ENCODE measurements around the gene EGFR.

The EGFR gene

DNA sequence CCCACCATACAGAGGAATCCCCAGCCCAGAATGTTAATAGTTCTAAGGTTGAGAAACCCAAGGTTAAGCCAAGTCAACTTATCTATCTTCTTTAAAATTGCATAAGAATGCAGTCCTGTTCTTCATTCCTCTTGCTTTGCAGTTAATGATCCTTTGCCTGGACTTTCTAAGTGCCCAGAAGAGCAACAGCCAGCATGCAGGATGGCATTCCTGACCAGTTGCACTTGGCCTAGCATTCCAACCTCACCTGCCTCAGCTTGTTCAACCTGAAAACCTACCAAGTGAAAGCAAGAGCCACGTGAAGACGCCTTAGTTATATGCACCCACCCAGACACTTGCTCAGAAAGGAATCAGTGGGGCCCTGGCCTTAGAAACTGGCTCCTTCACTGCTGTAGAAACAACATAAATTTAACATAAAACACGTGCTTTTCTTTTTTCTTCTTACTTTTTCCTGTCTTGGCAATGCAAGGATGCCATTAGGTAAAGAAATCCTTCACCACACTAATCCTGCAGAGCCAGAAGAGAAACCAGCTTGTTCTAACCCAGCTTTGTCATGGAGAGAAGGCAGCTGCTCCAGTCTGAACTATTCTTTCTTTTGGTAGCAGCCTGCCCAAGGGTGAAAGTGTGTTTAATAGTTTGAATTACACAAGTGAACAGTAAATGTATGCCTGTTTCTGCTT is 25.0 kb downstream of the EGFR start:
- no peak for DNase-seq

DNA sequence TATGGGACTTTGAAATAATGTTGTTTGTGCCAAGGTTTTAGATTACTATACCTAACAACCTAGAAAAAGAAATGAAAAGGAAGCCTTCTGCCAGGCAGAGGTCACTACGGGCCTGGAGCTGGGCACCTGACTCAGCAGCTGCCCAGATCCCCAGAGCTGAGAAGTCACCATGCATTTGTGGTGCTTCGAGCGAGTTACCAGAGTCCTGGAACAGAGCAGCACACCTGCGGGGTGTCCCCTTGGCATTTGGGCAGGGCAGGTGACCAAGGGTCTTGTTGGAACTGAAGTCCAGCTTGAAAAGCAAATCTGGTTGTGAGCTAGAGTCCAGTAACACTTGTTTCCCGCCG is 25.5 kb downstream of the EGFR start:
- no peak for DNase-seq

DNA sequence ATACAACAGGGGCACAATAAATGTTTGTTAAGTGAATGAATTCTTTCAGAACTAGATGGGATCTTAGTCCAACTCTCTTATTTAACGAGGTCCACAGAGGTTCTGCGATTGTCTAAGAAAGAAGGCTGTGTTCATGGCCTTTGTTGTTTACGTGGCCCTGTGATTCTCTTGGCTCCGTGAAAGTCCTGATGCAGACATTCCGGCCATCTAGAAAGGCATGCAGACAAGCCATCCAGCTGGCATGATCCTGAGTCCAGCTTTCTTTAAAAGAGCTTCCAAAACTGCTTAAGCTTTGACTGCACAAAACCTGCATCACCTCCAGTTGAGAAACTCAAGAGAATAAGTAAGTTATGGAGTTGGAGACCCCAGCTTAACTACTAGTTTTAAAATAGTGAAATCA is 26.0 kb downstream of the EGFR start:
- DNase-seq, result no peak

DNA sequence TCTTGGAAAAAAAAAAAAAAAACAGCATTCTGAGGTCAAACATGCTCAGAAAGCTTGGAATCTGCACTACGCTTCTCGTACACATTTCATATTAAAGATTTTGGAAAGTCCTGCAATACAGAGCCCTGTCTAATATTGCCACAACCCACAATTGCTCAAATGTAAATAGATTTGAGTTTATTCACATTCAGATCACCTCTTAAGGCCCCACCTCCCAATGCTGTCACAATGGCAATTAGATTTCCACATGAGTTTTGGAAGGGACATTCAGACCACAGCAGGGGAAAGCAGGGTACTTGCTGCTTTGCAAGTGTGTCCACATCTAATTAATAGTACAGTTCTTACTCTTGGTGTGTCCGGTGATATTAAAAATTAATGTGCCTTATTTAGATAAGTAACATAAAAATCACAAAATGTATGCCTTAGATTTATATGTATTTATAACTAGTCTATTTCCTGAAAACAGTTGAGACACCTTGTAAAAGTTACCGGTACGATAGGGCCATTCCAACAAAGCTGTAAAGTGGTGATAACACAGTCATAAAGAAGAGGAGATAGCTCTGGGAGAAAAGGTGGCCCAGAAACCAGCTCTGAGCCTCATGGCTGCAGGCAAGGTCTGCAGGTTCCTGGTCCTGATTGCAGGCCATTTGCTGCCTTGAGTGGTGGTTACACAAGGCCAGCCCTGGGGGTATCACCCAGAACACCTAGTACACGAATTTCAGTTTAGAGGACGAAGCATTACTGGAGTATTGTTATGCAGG is 27.9 kb downstream of the EGFR start:
- DNase-seq, result no peak

DNA sequence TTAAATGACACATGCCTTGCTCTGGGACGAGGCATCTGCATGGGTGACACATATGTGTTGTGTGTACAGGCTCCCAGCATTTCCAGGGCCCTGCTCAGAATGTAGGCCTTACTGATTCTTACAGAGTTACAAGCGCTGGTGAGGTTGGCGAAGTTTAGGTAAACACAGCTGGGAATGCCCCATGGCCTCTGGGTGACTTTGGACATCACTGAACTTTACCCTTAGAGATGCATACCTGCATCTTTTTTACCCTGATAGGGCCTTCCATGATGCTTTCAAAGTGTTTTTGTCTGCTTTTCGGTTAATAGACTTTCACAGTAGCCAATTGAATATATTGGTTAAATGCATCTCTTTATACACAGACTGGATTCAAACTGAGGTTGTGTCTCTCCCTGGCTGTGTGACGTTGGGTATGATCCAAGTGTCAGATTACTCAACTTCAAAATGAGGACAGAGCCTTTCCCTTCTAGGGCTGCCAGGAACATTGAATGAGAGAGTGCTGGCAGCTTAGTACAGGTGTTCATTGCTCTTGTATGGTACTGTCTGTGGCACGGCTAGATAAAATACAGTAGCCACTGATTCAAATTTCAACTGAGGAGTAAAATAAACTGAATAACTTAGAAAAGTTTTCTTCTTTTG is 29.5 kb downstream of the EGFR start:
- DNase-seq, result no peak

DNA sequence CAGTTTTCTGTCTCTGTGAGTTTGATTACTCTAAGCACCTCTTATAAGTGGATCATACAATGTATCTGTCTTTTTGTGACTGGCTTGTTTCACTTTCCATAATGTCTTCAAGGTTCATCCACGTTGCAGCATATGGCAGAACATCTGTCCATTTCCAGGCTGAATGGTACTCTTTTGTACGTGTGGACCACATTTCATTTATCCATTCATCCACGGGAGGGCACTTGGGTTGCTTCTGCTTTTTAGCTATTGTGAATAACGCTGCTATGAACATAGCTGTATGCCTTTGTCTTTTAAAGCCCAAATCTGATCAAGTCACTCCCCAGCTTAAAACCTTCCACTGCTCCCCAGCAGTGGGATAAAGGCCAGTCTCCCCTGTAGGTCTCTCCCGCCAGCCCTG is 31.5 kb downstream of the EGFR start:
- no peak for DNase-seq

DNA sequence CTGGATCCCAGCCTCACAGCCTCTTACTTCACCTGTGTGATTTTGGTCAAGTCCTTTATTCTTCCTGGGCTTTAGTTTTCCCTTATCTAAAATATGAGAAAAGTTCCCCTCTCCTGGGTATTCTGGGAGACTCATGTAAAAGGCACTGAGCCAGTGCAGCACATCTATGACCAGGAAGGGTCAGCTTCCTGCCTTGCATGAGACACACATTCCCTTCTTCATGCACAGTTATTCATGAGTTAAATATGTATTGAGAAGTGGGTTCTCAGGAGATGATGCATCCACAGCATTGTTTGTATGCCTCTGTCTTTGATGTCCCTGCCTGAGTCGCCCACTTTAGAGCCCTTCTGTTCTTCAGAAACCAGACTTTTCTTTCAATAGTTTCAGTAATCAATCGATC is 33.3 kb downstream of the EGFR start:
- DNase-seq, result no peak

DNA sequence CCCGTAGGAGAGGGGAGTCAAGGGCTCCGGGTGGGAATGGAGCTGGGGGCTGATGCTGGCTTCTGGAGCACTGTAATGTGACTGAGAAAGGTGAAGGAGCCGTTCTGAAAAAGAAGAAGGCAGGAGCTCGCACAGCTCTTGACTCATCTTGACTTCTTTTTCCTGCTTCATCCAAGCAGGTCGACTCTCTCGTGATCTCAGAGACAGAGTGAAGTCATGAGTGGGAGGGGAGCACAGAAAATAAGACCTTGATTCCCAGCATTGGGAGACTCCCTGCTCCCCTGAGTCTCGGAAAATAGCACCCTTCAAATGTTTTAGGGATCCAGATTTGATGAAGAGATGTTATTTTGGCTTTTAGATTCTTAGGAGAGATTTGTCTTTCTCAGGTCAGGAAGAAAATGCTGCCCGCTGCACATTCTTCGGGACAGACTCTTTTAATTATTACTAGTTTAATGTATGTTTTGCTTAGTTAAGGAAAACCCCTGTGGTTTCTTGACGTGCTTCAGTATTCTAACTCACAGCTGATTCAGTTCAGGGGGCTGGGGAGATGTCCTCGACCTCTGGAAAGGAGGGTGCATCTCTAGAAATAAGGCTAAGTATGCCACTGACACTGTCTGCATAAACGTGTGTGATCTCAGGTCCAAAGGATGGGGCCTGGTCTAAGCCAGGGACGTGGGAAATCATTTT is 34.1 kb downstream of the EGFR start:
- DNase-seq, result no peak

DNA sequence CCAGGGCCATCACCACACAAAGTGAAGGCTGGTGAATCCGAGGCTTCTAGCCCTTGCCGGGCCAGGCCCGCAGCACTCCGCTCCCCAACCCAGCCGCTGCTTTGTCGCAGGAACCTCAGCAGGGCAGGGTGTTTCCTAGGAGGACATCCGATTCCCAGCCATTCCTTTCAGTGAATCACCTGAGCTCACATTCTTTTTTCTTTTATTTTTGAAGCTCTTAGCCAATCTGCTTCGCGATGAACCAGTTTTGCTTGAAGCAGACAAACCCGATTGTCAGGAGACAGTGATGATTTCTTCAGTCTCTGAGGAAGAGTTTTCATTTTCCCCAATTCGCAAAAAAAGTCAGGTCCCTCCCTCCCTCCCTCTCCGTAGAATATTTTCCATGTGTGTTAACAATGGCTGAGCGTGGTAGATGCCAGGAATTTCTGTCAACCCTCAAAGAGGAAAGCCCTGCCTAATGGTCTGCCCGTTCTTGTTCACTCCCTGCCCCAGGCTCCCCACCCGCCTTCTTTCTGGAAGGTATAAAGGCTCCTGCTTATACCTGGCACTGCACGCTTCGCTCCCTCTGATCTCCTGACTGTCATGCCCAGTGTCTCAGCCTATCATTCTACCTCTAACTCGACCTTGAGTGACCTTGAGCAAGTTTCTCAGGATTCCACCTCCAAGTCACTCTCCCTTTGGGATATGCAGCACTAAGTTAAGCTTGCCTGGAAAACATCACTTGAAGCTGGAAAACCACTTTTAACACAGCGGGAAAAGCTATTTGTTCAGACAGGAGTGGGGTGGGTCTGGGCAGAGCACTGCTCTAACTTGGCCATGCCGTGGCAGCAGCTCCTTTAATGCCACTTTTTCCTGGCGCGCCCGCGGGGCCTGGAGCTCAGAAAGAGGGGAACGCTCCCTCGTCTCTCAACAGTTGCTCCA is 35.1 kb downstream of the EGFR start:
- DNase-seq, result no peak

DNA sequence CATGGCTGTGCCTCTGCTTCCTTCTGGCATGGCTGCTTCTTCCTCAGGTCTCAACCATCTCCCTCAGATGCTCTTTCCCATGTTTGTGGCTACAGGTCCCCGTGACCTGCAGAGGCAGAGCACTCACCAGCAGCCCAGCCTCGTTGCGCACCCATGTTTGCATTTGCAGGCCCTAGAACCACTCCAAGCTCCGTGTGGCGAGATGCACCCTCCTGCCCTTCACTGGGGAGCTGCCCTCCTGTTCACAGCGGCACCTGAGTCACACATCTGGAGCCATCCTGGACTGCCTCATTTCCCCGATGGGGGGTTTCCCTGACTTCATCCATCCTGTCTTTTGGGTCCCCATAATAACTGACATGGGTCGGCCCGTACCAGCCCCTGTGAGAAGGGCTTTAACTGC is 35.9 kb downstream of the EGFR start:
- no peak for DNase-seq

DNA sequence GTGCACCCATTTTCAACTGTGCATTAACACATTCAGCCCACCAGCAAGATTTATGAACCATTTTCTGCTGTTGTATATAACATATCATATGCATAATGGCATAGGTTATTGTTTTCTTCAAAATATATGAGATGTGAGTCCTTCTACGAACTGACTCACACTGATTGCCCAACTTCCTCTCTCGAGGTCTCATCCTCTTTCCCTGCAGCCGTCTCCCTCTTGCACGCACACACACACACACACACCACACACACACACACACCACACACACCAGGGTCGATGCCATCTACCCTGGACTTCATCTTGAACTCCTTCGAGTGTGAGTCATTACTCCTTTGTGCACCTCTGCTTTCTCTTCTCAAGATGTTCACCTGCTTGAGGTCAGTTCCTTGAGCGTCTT is 36.7 kb downstream of the EGFR start:
- no peak for DNase-seq

DNA sequence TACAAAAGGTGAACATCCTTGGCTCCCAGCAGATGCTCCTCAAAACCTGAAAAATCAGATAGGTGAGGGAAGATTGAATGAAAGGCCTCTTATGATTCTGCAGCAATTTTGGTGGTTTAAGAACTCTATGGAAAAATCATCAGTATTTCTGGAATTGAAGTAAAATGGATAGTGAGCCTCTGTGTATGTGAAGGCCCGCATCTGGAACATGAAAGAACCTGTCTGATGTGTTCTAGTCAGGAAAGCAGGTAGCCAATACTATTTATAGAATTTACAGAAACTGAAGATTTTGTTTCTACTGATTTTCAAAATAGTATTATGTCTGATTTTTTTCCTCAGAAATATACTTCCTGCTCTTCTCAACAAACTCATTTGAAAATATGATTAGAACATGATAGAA is 37.3 kb downstream of the EGFR start:
- DNase-seq, result no peak

DNA sequence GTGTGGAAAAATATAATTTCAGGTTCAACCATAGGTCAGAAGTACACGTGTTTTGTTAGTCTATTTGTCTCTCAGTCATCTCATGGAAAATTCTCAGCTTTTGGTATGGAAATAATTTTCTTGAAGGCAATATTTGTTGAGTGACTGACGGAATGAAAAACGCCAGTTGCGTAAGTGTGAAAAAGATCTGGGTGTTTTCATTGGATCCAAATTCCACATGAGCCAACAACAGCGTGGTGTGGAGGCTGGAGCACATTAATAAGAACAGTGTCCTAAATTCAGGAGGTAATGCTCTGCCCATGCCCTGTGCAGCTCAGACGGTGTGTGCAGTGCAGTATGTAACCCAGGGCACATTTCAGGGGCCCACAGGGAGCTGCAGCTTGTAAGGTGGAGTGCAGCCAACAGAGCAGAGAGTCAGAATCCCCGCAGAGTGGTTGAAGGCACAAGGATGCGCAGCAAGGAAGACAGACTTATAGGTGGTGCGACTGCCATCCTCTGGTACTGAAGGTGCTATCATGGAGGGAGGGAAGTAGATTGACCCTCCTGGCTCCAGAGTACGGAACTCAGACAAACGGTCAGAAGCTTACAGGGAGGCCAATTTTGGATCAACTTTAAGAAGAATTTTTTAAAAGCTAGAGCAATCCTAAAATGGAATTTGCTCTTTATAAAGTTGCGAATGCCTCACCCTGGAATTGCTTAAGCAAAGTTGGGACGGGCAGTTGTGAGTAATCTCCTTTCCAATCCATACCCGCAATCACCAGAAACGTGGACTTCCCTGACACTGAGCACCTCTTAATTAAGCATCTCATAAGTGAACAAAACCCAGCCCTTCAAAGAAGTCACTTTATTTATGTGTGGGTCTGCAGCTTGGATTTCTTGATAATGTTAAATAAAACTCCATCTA is 38.0 kb downstream of the EGFR start:
- no peak for DNase-seq

DNA sequence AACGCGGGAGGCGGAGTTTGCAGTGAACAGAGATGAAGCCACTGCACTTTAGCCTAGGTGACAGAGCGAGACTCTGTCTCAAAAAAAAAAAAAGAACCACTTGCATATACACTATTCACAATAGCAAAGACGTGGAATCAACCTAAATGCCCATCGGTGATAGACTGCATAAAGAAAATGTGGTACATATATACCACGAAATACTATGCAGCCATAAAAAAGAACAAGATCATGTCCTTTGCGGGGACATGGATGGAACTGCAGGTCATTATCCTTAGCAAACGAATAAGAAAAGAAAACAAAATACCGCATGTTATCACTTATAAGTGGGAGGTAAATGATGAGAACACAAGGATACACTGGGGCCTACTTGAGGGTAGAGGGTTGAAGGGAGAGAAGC is 39.5 kb downstream of the EGFR start:
- DNase-seq, result no peak

DNA sequence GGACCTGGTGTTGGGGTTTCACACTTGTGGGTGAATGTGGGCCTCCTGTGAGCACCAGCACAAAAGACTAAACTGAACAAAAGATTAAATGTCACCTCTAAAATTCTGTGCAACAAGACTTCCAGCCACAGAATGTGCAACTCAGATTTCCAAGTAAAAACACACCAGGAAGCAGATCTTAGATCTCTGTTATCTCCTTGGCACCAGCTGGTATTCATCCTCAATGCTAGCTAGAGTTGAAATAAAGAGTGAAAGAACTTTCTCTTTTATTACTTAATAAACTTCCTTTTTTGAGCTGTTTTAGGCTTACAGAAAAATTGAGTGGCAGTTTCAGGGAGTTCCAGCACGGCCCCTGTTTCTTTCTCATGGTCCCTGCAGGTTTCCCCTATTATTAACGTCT is 40.2 kb downstream of the EGFR start:
- DNase-seq, result no peak

DNA sequence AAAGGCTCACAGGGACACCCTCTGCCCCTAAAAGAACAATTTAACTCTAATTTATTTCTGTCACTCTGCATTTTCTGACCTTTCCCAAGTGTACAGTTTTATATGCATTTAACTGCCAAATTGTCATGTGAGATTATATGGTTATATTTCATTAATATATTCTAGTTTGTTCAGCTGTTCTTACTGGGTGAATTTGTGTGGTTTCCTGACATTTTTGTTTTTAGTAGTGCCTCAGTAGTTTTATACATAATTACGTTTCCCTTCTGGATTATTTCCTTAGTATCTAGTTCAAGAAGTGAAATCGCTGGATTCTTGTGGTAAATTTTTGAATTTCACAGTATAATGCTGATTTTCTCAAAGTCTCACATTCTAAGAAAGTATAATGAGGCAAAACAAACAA is 41.3 kb downstream of the EGFR start:
- DNase-seq, result no peak

DNA sequence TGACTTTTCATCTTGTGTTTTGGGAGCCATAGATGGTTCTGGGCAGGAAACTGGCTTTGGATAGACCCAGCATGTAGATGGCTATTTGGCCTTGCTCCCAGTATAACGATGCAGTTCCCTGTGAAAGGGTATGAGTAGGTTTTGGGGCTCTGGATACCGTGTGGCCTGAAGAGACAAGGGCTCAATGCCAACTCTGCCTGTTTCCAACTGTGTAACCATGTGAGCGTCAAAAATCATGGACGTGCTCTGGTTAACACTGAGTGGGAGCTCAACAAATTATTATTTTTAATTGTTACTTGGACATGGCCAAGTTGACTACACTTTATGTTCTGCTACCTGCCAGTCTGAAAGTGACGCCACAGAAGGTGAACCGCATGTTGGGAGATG is 41.8 kb downstream of the EGFR start:
- no peak for DNase-seq

DNA sequence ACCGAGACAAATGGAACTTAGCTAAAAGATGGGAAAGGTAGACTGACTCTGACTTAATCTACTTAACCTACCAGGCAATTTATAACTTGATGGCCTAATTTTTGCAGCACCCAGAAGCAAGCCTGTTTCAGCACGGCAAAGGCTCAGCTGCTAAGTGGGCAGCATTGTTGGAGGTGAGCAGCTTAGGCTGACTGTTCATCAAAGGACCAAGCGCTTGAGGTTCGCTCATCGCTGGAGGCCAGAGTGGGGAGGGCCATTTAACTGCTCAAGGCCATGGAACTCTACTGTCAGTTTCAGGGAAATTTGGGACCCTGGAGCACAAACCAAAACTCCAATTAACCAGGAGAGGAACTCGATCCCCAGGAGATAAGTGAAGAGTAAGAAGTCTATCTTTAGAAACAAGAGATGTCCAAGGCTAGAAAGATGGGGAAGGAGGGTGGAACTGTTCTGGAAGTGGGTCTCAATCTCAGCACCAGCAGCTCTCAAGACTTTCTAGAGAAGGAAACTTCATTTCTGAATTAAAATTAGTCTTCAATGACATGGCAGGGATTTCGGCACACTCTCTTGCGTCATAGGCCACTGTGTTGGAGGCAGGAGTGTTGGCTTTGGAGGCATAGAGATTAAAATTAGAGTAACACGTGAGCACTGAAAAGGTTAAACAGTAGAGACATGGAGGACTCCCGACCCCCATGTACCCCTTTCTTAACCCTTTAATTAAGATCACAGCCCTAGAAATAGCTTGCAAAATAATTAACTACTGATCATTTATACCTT is 43.1 kb downstream of the EGFR start:
- no peak for DNase-seq

DNA sequence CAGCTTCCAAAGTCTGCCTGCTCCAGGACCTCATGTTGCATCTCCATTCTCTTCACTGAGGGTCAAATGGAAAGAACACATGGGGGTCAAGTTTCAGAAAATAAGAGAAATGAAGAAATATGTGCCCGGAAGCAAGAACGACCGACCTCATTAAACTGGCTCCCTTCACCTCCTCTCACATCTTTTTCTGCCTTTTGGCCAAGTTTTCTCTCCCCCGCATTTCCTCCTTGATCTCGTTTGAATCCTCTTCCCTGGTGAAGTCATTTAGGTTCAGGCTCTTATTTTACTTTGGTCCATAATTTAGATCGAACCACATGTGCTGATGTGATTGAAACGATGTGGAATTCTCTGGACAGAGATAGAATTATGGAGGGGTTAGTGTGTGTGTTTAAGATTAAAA is 44.2 kb downstream of the EGFR start:
- no peak for DNase-seq

DNA sequence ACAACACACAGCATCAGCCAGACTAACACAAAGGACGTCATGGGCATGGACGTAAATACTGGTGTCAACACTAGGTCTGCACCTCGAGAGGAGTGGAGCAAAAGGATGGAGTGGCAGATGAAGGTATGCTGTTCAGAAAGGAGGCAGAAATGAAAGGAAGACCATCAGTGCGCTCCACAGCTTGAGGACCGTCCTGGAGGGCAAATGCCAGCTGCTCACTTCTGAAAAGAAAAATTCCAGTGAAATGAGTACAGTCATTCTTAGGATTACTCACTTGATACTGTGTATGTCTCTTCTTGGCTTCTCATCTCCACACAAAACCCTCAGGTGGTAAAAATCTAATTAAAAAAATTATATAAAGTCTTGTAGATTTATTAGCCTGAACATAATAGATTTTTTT is 44.8 kb downstream of the EGFR start:
- DNase-seq, result no peak

DNA sequence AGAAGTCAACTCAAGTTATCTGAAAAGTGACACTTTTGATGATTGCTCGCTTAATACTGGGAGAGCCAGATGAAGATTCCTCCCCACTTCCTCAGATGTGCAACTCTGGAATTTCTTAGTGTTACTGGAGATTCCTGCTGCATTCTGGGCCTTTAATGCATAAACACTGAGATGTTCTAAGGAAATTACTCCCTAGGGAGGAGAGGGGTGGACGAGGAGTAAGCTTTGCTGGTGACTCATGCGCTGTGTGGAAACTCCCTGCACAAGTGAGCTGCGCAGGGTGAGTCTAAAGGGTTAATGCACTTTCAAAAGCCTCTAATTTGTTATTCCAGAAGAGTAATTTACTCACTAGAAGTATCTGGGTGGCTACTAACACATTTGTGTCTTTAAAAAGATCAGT is 46.3 kb downstream of the EGFR start:
- no peak for DNase-seq

All from activated CD4-positive, alpha-beta T cell treated with anti-CD3 and anti-CD28 coated beads for 48 hours (primary cell).